Panc1 (cell line): Measurements from ENCODE around the gene HOXD9.

ENCODE experiments used
- CTCF ChIP-seq: fragments of 450-650 bp; IDR thresholded peaks from 2 replicates; pipeline ENCODE4 v1.5.1; 2017; ENCODE audit warnings: mild to moderate bottlenecking
- REST ChIP-seq, 2 experiments: IDR thresholded peaks; 2 replicates each; pipeline ENCODE4 v1.6.1; 2011 to 2012; ENCODE audit warnings: low read depth in 2 of 2, control low read depth in 1 of 2, low read length in 1 of 2, mild to moderate bottlenecking in 1 of 2, moderate library complexity in 1 of 2; ENCODE audit not compliant: insufficient read depth in 1 of 2
- TCF7L2 ChIP-seq: IDR thresholded peaks from 2 replicates; pipeline ENCODE4 v1.6.1; 2011; ENCODE audit warnings: mild to moderate bottlenecking, low read depth, low read length, inconsistent platforms

- TF ChIP-seq CTCF: no peak
- no peak for TF ChIP-seq REST (IDR thresholded peaks at IDR 0.05; ENCODE audit: insufficient read depth in 1 of 2, low read depth in 2 of 2, low read length in 1 of 2)
- TF ChIP-seq TCF7L2: no peak
Observed at GRCh38 chr2:176160251-176160985, 37.9 kb downstream of the HOXD9 start.
